ENCODE results near the gene NRAP.

DNA sequence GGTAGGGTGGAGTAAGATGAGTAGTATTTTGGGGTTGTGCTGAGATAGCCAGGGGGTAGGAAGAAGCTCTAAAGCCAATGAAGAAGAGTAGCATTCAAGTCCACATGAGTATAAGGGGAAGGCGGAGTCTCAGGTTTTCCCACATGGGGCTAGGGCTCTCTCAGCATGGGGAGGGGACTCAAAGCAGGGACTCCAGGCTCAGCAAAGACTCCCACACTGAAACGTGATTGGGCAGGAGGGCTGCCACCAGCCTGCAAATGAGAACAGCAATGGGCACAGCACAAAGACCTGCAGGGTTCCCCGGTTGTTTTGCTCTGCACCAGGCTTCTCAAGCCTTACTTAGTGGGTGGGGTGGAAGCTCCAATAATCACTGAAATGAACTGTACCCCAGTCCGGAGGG is 1.5 kb upstream of the NRAP start:
- TF ChIP-seq, protein P1, sequence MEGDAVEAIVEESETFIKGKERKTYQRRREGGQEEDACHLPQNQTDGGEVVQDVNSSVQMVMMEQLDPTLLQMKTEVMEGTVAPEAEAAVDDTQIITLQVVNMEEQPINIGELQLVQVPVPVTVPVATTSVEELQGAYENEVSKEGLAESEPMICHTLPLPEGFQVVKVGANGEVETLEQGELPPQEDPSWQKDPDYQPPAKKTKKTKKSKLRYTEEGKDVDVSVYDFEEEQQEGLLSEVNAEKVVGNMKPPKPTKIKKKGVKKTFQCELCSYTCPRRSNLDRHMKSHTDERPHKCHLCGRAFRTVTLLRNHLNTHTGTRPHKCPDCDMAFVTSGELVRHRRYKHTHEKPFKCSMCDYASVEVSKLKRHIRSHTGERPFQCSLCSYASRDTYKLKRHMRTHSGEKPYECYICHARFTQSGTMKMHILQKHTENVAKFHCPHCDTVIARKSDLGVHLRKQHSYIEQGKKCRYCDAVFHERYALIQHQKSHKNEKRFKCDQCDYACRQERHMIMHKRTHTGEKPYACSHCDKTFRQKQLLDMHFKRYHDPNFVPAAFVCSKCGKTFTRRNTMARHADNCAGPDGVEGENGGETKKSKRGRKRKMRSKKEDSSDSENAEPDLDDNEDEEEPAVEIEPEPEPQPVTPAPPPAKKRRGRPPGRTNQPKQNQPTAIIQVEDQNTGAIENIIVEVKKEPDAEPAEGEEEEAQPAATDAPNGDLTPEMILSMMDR (IDR thresholded peaks at IDR 0.05): no peak
- TF ChIP-seq POLR2A (IDR thresholded peaks at IDR 0.05): no peak
